Temporal lobe (tissue), 2 donors: ENCODE data around the gene GPR171. TPM values are rescaled to one million over a fixed set of nuclear protein-coding genes. Genes with fewer than 3 reads are reported as not detected.

ENCODE experiments used
- small RNA-seq: library from RNA; depleted of rRNA; stranded (forward); fragments of <200 nt; gene quantifications from one replicate; pipeline ENCODE3, GENCODE V24; 2014; ENCODE audit warnings: low replicate concordance
- total RNA-seq: library from RNA; depleted of rRNA; stranded (reverse); fragments of >200 nt; gene quantifications from one replicate; pipeline ENCODE4 v1.2.3, GENCODE V29; 2014

GPR171 gene
- total RNA-seq, 1 donor from 2014 or later = not detected

Small RNAs within 50 kb of the gene (small RNA-seq; reads per million reads assigned to genes)
- not detected for gene RNA5SP145

Other genes starting within 250 kb of the GPR171 start
- gene CLRN1, start 230.5 kb downstream of the GPR171 start, total RNA-seq = not detected
- gene MED12L, start 117.6 kb downstream of the GPR171 start, total RNA-seq = 5.4 TPM
- 0.74 TPM for gene P2RY14, start 75.3 kb upstream of the GPR171 start, total RNA-seq
- gene GPR87, start 113.6 kb upstream of the GPR171 start, total RNA-seq = not detected
- 1.5 TPM for gene P2RY13, start 126.3 kb upstream of the GPR171 start, total RNA-seq
- 15.0 TPM for gene P2RY12, start 181.5 kb upstream of the GPR171 start, total RNA-seq